ENCODE measurements around the gene HUS1.

GRCh38 chr7:48004638-48005037 lies 25.2 kb upstream of the HUS1 start:
- no peak for TF ChIP-seq GATA2 (IDR thresholded peaks at IDR 0.05; ENCODE audit: low read depth, low read length)
- TF ChIP-seq GATA3 (IDR thresholded peaks at IDR 0.05; ENCODE audit: low read depth, low read length): no peak
